GM15510 (cell line): Measurements from ENCODE around the gene NPAS2.

ENCODE experiments used
- POLR2A ChIP-seq: IDR thresholded peaks from 3 replicates; pipeline ENCODE4 v1.6.1; 2011; ENCODE audit warnings: borderline replicate concordance; ENCODE audit not compliant: insufficient read length; ENCODE audit errors: extremely low read depth

Gene NPAS2

GRCh38 chr2:101006065-101006715 is 186.3 kb downstream of the NPAS2 start:
- no peak for TF ChIP-seq POLR2A

- TF ChIP-seq POLR2A, result peak; percentile 29
Measured at GRCh38 chr2:101007415-101008345, 187.7 kb downstream of the NPAS2 start.

- no peak for TF ChIP-seq POLR2A
Measured at GRCh38 chr2:101011152-101011551, 191.2 kb downstream of the NPAS2 start.

- TF ChIP-seq POLR2A, result no peak
Measured at GRCh38 chr2:101012054-101012705, 192.2 kb downstream of the NPAS2 start.

GRCh38 chr2:101012706-101013181 is 192.8 kb downstream of the NPAS2 start:
- no peak for TF ChIP-seq POLR2A

GRCh38 chr2:101014264-101014857 is 194.4 kb downstream of the NPAS2 start:
- TF ChIP-seq POLR2A, result no peak

GRCh38 chr2:101017371-101017770 is 197.4 kb downstream of the NPAS2 start:
- no peak for TF ChIP-seq POLR2A

GRCh38 chr2:101018934-101019333 is 199.0 kb downstream of the NPAS2 start:
- TF ChIP-seq POLR2A, result no peak

- no peak for TF ChIP-seq POLR2A
Measured at GRCh38 chr2:101022221-101022620, 202.3 kb downstream of the NPAS2 start.

GRCh38 chr2:101023327-101024107 is 203.6 kb downstream of the NPAS2 start:
- TF ChIP-seq POLR2A, result no peak

GRCh38 chr2:101025561-101025960 is 205.6 kb downstream of the NPAS2 start:
- TF ChIP-seq POLR2A, result no peak

- TF ChIP-seq POLR2A, result no peak
Measured at GRCh38 chr2:101026253-101026701, 206.3 kb downstream of the NPAS2 start.

GRCh38 chr2:101026923-101027469 is 207.1 kb downstream of the NPAS2 start:
- TF ChIP-seq POLR2A, result no peak

- no peak for TF ChIP-seq POLR2A
Measured at GRCh38 chr2:101027852-101028251, 207.9 kb downstream of the NPAS2 start.
